K562 (cell line): ENCODE measurements around the gene MPST. TPM values are rescaled to one million over a fixed set of nuclear protein-coding genes. Genes with fewer than 3 reads are reported as not detected.

Experiments used
- CBFA2T3 ChIP-seq: fragments of 450-650 bp; IDR thresholded peaks from 2 replicates; pipeline ENCODE4 v1.6.1; 2017
- CC2D1A ChIP-seq: fragments of 450-650 bp; IDR thresholded peaks from 2 replicates; pipeline ENCODE4 v1.6.1; 2017; ENCODE audit warnings: mild to moderate bottlenecking
- CCNT2 ChIP-seq: IDR thresholded peaks from 2 replicates; pipeline ENCODE4 v1.6.1; 2011; ENCODE audit warnings: borderline replicate concordance, low read depth, mild to moderate bottlenecking, moderate library complexity, mixed read lengths, low read length; ENCODE audit not compliant: insufficient read length; ENCODE audit errors: extremely low read depth
- ESRRA ChIP-seq: fragments of 450-650 bp; IDR thresholded peaks from 2 replicates; pipeline ENCODE4 v1.6.1; 2014; ENCODE audit warnings: low read depth, mild to moderate bottlenecking, moderate library complexity, borderline replicate concordance
- FOS ChIP-seq: IDR thresholded peaks from 3 replicates; pipeline ENCODE4 v1.6.1; 2011; ENCODE audit not compliant: insufficient read length; ENCODE audit errors: extremely low read depth
- GABPA ChIP-seq: fragments of 200-800 bp; sonication (Bioruptor generic); conservative IDR thresholded peaks from 2 replicates; pipeline ENCODE4 v1.6.1; 2016; ENCODE audit warnings: low read depth, missing genetic modification characterization, missing compliant biosample characterization
- HCFC1 ChIP-seq: IDR thresholded peaks from 2 replicates; pipeline ENCODE4 v1.6.1; 2012; ENCODE audit warnings: low read depth, low read length, improper control_type of control experiment
- ILF3 ChIP-seq: fragments of 450-650 bp; IDR thresholded peaks from 2 replicates; pipeline ENCODE4 v1.6.1; 2018; ENCODE audit warnings: antibody characterized with exemption, mild to moderate bottlenecking, moderate library complexity, borderline replicate concordance
- MAZ ChIP-seq, 2 experiments: fragments of 450-650 bp in 1 of 2; sonication (generic) in 1 of 2; formaldehyde crosslinking; IDR thresholded peaks in 1 of 2; conservative IDR thresholded peaks in 1 of 2; 2 replicates each; pipeline versions ENCODE4 v1.4.0 to v1.5.0; 2020; ENCODE audit warnings: mild to moderate bottlenecking in 1 of 2, missing genetic modification reagents in 1 of 2
- MEF2A ChIP-seq: IDR thresholded peaks from 2 replicates; pipeline ENCODE4 v1.6.1; 2011; ENCODE audit warnings: low read depth, mild to moderate bottlenecking, low read length, moderate library complexity; ENCODE audit not compliant: control insufficient read depth
- RCOR1 ChIP-seq, 2 experiments: IDR thresholded peaks; 2 replicates each; pipeline ENCODE4 v1.6.1; 2012; ENCODE audit warnings: low read depth in 2 of 2, low read length in 2 of 2, borderline replicate concordance in 1 of 2, improper control_type of control experiment in 1 of 2
- SRF ChIP-seq, 2 experiments: fragments of 250-450, 450-650 bp in 1 of 2; sonication (Bioruptor Pico) in 1 of 2; sonication (generic) in 1 of 2; formaldehyde crosslinking; IDR thresholded peaks; 2 replicates each; pipeline versions ENCODE4 v1.5.0 to v1.5.1; 2020 to 2022; ENCODE audit warnings: mild to moderate bottlenecking in 1 of 2, missing genetic modification reagents in 1 of 2
- STAG1 ChIP-seq: sonication (generic); formaldehyde crosslinking; IDR thresholded peaks from 2 replicates; pipeline ENCODE4 v1.5.0; 2020; ENCODE audit warnings: missing genetic modification reagents, borderline replicate concordance
- TOE1 ChIP-seq, 2 experiments: fragments of 450-650 bp in 1 of 2; sonication (generic) in 1 of 2; formaldehyde crosslinking in 1 of 2; IDR thresholded peaks; 2 replicates each; pipeline versions ENCODE4 v1.7.1 to v1.8.0; 2016 to 2022; ENCODE audit warnings: borderline replicate concordance in 2 of 2, mild to moderate bottlenecking in 2 of 2, antibody characterized with exemption in 1 of 2, inconsistent platforms in 1 of 2, low read depth in 1 of 2, missing genetic modification reagents in 1 of 2, moderate library complexity in 1 of 2
- ZEB2 ChIP-seq: fragments of 450-650 bp; IDR thresholded peaks from 2 replicates; pipeline ENCODE4 v1.6.1; 2016
- ZKSCAN3 ChIP-seq: fragments of 250-450 bp; sonication (Bioruptor Pico); IDR thresholded peaks from 2 replicates; pipeline ENCODE4 v1.4.0; 2020
- ZNF197 ChIP-seq: fragments of 200-800 bp; sonication (Bioruptor generic); IDR thresholded peaks from 2 replicates; pipeline ENCODE4 v1.6.1; 2016; ENCODE audit warnings: low read depth, missing genetic modification characterization, missing compliant biosample characterization
- ZNF644 ChIP-seq: fragments of 200-800 bp; sonication (Bioruptor generic); IDR thresholded peaks from 2 replicates; pipeline ENCODE4 v1.6.1; 2016; ENCODE audit warnings: low read depth, missing genetic modification characterization, missing compliant biosample characterization
- polyA plus RNA-seq, 8 experiments: library from polyadenylated mRNA; depleted of rRNA in 4 of 8; stranded (reverse) in 5 of 8; unstranded in 3 of 8; fragments of >200 nt; fragmentation: Nextera tagmentation in 2 of 8; fragmentation: Illumina TruSeq in 1 of 8; extraction: Ambion mirVana in 2 of 8; extraction: Trizol in 1 of 8; gene quantifications; 2 replicates each; pipeline versions ENCODE4 v1.2.1 to v1.2.3, GENCODE V29; 2011 to 2014; ENCODE audit warnings: inconsistent platforms in 1 of 8, missing spikeins in 1 of 8
- total RNA-seq, 7 experiments: library from RNA; depleted of rRNA in 6 of 7; stranded (reverse); fragments of >200 nt in 6 of 7; fragmentation: Illumina TruSeq in 2 of 7; extraction: Trizol in 2 of 7; gene quantifications; 2 replicates each; pipeline versions ENCODE4 v1.2.1 to v1.2.3, GENCODE V29; 2011 to 2021; ENCODE audit warnings: low replicate concordance in 1 of 7
- TF ChIP-seq, protein P1 (sequence below): sonication (generic); formaldehyde crosslinking; IDR thresholded peaks from 2 replicates; pipeline ENCODE4 v1.8.0; 2022; ENCODE audit warnings: mild to moderate bottlenecking, missing genetic modification reagents
- TF ChIP-seq, protein P2 (sequence below): sonication (generic); formaldehyde crosslinking; IDR thresholded peaks from 2 replicates; pipeline ENCODE4 v1.5.0; 2020; ENCODE audit warnings: missing genetic modification reagents
- TF ChIP-seq, protein P3 (sequence below), 2 experiments: fragments of 450-650 bp; IDR thresholded peaks; 2 replicates each; pipeline ENCODE4 v1.6.1; 2018; ENCODE audit warnings: mild to moderate bottlenecking in 2 of 2, low read depth in 1 of 2; ENCODE audit not compliant: partially characterized antibody in 2 of 2

The MPST gene
- total and polyA plus RNA-seq, 9 of the 15 experiments (the other 6 are each of a cell fraction or from before 2014, with no cell fraction given) = 0.65 to 104 (median 24.3) TPM

DNA sequence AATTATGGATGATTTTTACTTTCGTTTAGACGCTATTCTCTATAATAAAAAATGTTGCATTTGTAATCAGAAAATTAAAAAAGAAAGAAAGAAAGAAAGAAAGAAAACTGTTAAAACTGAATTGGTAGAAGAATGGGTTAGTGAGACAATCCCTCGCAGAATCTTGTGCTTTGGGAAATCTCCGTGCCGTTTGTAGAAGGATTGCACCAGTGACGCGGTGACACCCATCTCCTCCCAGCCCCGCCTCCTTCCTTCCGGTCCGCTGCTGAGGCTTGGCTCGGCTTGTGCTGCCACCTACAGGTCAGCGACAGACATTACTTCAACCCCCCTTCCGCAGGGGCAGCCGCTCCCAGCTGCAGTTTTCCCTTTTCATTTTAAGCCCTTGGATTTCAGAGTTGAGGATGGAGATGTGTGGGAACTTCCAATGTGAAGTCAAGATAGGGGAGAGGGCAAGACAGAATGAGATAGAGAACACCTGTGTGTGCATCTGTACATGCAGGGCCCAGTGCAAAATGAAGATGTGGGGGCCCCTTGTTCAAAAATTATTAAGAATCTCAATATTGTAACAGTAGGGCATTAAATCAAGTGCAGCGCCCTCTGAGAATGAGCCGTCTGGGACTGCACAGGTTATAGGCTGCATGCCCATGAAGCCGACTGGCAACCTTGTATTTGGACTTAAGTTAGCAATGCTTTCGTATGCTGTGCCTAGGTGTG is 41.4 kb upstream of the MPST start (continued):
- TF ChIP-seq RCOR1 (IDR thresholded peaks at IDR 0.05; ENCODE audit: borderline replicate concordance in 1 of 2, low read depth in 2 of 2, low read length in 2 of 2) (peak in 1 of 2 experiments; percentile 70; a peak in 1 of 4 replicates), CC2D1A (peak; percentile 62; the same call in 1 of the 2 replicates), TOE1 (IDR thresholded peaks at IDR 0.05; ENCODE audit: borderline replicate concordance) (no peak), TOE1 (CRISPR knock-in tag; IDR thresholded peaks at IDR 0.05; ENCODE audit: borderline replicate concordance, low read depth) (no peak), ZNF197 (CRISPR knock-in tag) (no peak), ZEB2 (no peak), GABPA (tag) (peak; percentile 74), ZKSCAN3 (no peak), ZNF644 (tag) (no peak), FOS (no peak), ESRRA (no peak), CBFA2T3 (no peak), MEF2A (no peak), ILF3 (no peak), CCNT2 (no peak), MAZ (CRISPR knock-in tag; conservative IDR thresholded peaks at IDR 0.05 in 1 of 2, IDR thresholded peaks at IDR 0.05 in 1 of 2) (peak in 1 of 2 experiments; percentile 40; a peak in 1 of 4 replicates), SRF (CRISPR knock-in tag; IDR thresholded peaks at IDR 0.05) (no peak), STAG1 (CRISPR knock-in tag) (no peak), HCFC1 (no peak)
- TF ChIP-seq, protein P1, sequence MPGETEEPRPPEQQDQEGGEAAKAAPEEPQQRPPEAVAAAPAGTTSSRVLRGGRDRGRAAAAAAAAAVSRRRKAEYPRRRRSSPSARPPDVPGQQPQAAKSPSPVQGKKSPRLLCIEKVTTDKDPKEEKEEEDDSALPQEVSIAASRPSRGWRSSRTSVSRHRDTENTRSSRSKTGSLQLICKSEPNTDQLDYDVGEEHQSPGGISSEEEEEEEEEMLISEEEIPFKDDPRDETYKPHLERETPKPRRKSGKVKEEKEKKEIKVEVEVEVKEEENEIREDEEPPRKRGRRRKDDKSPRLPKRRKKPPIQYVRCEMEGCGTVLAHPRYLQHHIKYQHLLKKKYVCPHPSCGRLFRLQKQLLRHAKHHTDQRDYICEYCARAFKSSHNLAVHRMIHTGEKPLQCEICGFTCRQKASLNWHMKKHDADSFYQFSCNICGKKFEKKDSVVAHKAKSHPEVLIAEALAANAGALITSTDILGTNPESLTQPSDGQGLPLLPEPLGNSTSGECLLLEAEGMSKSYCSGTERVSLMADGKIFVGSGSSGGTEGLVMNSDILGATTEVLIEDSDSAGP = no peak
- TF ChIP-seq, protein P2, sequence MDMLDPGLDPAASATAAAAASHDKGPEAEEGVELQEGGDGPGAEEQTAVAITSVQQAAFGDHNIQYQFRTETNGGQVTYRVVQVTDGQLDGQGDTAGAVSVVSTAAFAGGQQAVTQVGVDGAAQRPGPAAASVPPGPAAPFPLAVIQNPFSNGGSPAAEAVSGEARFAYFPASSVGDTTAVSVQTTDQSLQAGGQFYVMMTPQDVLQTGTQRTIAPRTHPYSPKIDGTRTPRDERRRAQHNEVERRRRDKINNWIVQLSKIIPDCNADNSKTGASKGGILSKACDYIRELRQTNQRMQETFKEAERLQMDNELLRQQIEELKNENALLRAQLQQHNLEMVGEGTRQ (CRISPR knock-in tag) = no peak
- TF ChIP-seq, protein P3, sequence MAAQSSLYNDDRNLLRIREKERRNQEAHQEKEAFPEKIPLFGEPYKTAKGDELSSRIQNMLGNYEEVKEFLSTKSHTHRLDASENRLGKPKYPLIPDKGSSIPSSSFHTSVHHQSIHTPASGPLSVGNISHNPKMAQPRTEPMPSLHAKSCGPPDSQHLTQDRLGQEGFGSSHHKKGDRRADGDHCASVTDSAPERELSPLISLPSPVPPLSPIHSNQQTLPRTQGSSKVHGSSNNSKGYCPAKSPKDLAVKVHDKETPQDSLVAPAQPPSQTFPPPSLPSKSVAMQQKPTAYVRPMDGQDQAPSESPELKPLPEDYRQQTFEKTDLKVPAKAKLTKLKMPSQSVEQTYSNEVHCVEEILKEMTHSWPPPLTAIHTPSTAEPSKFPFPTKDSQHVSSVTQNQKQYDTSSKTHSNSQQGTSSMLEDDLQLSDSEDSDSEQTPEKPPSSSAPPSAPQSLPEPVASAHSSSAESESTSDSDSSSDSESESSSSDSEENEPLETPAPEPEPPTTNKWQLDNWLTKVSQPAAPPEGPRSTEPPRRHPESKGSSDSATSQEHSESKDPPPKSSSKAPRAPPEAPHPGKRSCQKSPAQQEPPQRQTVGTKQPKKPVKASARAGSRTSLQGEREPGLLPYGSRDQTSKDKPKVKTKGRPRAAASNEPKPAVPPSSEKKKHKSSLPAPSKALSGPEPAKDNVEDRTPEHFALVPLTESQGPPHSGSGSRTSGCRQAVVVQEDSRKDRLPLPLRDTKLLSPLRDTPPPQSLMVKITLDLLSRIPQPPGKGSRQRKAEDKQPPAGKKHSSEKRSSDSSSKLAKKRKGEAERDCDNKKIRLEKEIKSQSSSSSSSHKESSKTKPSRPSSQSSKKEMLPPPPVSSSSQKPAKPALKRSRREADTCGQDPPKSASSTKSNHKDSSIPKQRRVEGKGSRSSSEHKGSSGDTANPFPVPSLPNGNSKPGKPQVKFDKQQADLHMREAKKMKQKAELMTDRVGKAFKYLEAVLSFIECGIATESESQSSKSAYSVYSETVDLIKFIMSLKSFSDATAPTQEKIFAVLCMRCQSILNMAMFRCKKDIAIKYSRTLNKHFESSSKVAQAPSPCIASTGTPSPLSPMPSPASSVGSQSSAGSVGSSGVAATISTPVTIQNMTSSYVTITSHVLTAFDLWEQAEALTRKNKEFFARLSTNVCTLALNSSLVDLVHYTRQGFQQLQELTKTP (IDR thresholded peaks at IDR 0.05; ENCODE audit: low read depth in 1 of 2, partially characterized antibody in 2 of 2) = no peak
